Endodermal cell (in vitro differentiated cells): ENCODE results near the gene FLRT2. TPM values are rescaled to one million over a fixed set of nuclear protein-coding genes. Genes with fewer than 3 reads are reported as not detected.

Source experiments
- DNase-seq: peaks from one replicate; pipeline ENCODE4 v3.0.0-alpha.2; 2017
- H3K27ac ChIP-seq: 2 replicates; pipeline ENCODE4 v1.5.1; 2013; ENCODE audit warnings: mild to moderate bottlenecking, low read depth, low read length, moderate library complexity
- H3K27me3 ChIP-seq: 2 replicates; pipeline ENCODE4 v1.6.1; 2013; ENCODE audit warnings: mild to moderate bottlenecking, low read length, moderate library complexity; ENCODE audit not compliant: insufficient read depth, control insufficient read depth, poor library complexity, severe bottlenecking
- H3K36me3 ChIP-seq: 2 replicates; pipeline ENCODE4 v1.7.0; 2013; ENCODE audit warnings: mild to moderate bottlenecking, low read length, moderate library complexity; ENCODE audit not compliant: control insufficient read depth, insufficient read depth
- H3K4me1 ChIP-seq: one replicate; pipeline ENCODE4 v1.7.0; 2013; ENCODE audit warnings: low read length; ENCODE audit not compliant: control insufficient read depth, insufficient read depth
- H3K4me3 ChIP-seq: 2 replicates; pipeline ENCODE4 v1.5.1; 2013; ENCODE audit warnings: mild to moderate bottlenecking, low read length, moderate library complexity
- H3K9ac ChIP-seq: 2 replicates; pipeline ENCODE4 v1.6.1; 2013; ENCODE audit warnings: mild to moderate bottlenecking, low read length, moderate library complexity; ENCODE audit not compliant: poor library complexity, severe bottlenecking; ENCODE audit errors: extremely low read depth
- H3K9me3 ChIP-seq: 2 replicates; pipeline ENCODE4 v1.6.1; 2013; ENCODE audit warnings: mild to moderate bottlenecking, low read length, moderate library complexity; ENCODE audit not compliant: control insufficient read depth
- H3K27ac Mint-ChIP-seq: 2 replicates; pipeline ENCODE4 v1.8.0; 2020; ENCODE audit warnings: mixed read lengths
- H3K27me3 Mint-ChIP-seq: 2 replicates; pipeline ENCODE4 v1.8.0; 2021; ENCODE audit warnings: mild to moderate bottlenecking, mixed read lengths; ENCODE audit not compliant: insufficient read depth
- H3K36me3 Mint-ChIP-seq: 2 replicates; pipeline ENCODE4 v1.8.0; 2020; ENCODE audit warnings: low read depth, mixed read lengths
- H3K4me1 Mint-ChIP-seq: 2 replicates; pipeline ENCODE4 v1.8.0; 2020; ENCODE audit warnings: mixed read lengths
- H3K4me3 Mint-ChIP-seq: 2 replicates; pipeline ENCODE4 v1.8.0; 2020; ENCODE audit warnings: mild to moderate bottlenecking, moderate library complexity, mixed read lengths
- H3K9me3 Mint-ChIP-seq: 2 replicates; pipeline ENCODE4 v1.8.0; 2020; ENCODE audit warnings: mild to moderate bottlenecking, mixed read lengths
- WGBS, 2 experiments: methylation state at CpG; one replicate each; pipeline versions ENCODE4 v1.1.5 to v1.1.7; 2013; ENCODE audit warnings: missing lambda C conversion rate in 2 of 2, mixed read lengths in 1 of 2; ENCODE audit not compliant: insufficient coverage in 1 of 2, insufficient read length in 1 of 2; 5-methylcytosine and 5-hydroxymethylcytosine counted together
- total RNA-seq, 2 donors: library from RNA; stranded (reverse); fragmentation: NEBNext Ultra II Directional in 1 of 2; extraction: Animal tissue kit (Norgen Biotek cat#: 25700) in 1 of 2; gene quantifications; 2 replicates in 1 of 2; 3 replicates in 1 of 2; pipeline ENCODE4 v1.2.1, GENCODE V29; 2021
- TF ChIP-seq, protein P1 (sequence below): fragments of 200-600 bp; sonication (generic); conservative IDR thresholded peaks from 2 replicates; pipeline ENCODE4 v1.5.0; 2021; ENCODE audit warnings: antibody characterized with exemption, mild to moderate bottlenecking

Gene FLRT2
- total RNA-seq, 2 donors from 2014 or later = 26.8 to 36.4 TPM

DNA sequence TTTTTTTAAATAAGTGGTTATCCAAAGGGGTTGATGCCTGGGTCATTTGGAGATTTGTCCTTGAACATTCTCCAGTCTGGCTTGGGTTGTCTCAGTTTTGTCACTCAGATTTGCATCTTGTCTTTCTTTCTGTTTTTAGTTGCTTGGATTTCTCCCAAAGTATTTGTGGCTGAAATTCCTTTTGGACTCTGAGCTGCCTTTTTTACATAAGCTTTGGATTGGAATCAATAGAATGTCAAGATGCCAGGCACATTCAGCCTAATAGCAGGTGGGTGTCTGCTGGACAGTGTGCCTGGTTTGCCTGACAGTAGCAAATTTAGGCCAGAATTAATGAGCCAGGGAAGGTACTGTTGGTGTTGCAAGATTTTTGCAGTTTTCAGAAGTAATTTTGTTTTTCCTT, 50.0 kb downstream of the FLRT2 start:
- DNase-seq = no peak
- no peak overlapping the region for H3K27ac Mint-ChIP-seq
- no peaks in the 10 kb centered on the region for H3K27me3 Mint-ChIP-seq
- H3K36me3 Mint-ChIP-seq = no peaks in the 10 kb centered on the region
- Histone ChIP-seq H3K36me3 (no peaks in the 10 kb centered on the region), H3K27me3 (no peaks in the 10 kb centered on the region), H3K27ac (no peak overlapping the region), H3K9me3 (no peaks in the 10 kb centered on the region), H3K9ac (no peak overlapping the region), H3K4me3 (no peak overlapping the region), H3K4me1 (peaks cover 6% of the 10 kb centered on the region)
- TF ChIP-seq, protein P1, sequence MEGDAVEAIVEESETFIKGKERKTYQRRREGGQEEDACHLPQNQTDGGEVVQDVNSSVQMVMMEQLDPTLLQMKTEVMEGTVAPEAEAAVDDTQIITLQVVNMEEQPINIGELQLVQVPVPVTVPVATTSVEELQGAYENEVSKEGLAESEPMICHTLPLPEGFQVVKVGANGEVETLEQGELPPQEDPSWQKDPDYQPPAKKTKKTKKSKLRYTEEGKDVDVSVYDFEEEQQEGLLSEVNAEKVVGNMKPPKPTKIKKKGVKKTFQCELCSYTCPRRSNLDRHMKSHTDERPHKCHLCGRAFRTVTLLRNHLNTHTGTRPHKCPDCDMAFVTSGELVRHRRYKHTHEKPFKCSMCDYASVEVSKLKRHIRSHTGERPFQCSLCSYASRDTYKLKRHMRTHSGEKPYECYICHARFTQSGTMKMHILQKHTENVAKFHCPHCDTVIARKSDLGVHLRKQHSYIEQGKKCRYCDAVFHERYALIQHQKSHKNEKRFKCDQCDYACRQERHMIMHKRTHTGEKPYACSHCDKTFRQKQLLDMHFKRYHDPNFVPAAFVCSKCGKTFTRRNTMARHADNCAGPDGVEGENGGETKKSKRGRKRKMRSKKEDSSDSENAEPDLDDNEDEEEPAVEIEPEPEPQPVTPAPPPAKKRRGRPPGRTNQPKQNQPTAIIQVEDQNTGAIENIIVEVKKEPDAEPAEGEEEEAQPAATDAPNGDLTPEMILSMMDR = no peak
- peaks cover 34% of the 10 kb centered on the region for H3K4me1 Mint-ChIP-seq
- no peaks in the 10 kb centered on the region for H3K9me3 Mint-ChIP-seq
- H3K4me3 Mint-ChIP-seq = no peak overlapping the region

DNA sequence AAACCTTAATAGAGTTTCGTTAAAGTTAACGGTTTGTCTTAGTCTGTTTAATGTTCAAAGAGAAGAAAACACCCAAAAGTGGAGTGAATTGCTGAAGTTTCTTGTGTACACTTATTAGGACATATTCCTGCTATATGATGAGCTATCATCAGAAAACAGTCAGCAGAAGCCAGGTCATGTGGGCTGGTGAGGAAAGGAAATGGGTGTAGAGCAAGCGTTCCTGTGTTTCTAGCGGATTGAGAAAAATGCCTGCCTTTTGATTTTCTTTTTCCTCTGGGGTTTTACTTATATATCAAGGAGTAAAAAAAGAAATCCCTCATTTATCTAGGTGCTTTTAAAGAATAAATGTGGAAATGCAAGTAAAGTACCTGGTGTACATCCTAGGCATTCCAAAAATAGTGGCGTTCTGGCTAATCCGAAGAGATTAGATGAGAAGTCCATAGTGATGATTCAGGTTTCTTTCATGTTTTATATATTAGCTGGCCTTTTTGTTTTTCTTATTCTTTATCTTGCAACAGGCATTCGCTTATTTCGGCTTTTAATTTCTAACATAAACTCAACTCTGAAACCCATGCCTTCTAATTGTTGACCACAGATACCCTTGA, 50.7 kb downstream of the FLRT2 start:
- Mint-ChIP-seq H3K4me1 (peaks cover 27% of the 10 kb centered on the region), H3K36me3 (no peaks in the 10 kb centered on the region), H3K27me3 (no peaks in the 10 kb centered on the region), H3K9me3 (no peaks in the 10 kb centered on the region), H3K4me3 (no peak overlapping the region), H3K27ac (no peak overlapping the region)
- TF ChIP-seq, protein P1 = no peak
- no peak overlapping the region for H3K9ac ChIP-seq
- peaks cover 6% of the 10 kb centered on the region for H3K4me1 ChIP-seq
- H3K27me3 ChIP-seq = no peaks in the 10 kb centered on the region
- 95 to 100% methylated on average over 4 to 8 of the region's 8 CpGs for WGBS, 2 experiments
- DNase-seq = no peak
- no peaks in the 10 kb centered on the region for H3K36me3 ChIP-seq
- H3K9me3 ChIP-seq = no peaks in the 10 kb centered on the region
- H3K27ac ChIP-seq = no peak overlapping the region
- no peak overlapping the region for H3K4me3 ChIP-seq

DNA sequence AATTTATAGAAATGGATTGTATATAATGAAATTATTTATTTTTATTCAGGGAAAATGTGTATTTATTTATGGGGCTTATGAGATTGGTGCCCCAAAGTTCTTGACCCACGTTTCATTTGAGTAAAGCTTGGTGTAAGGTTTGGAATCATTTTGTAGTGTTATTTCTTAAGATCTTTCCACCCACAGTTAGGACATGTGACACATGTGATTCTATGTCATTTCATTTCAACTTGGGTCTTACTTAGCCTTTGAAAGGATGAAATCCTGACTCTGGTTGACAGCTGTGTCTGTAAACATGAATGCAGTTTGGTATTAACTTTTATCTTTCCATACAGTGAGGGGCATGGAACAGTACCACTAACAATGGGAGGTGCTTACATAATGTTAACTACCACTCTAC, 51.7 kb downstream of the FLRT2 start:
- Histone ChIP-seq H3K4me1 (no peaks in the 10 kb centered on the region), H3K9ac (no peak overlapping the region), H3K9me3 (no peaks in the 10 kb centered on the region), H3K36me3 (peaks cover 3% of the 10 kb centered on the region), H3K27me3 (no peaks in the 10 kb centered on the region), H3K4me3 (no peak overlapping the region), H3K27ac (no peak overlapping the region)
- Mint-ChIP-seq H3K4me1 (peaks cover 16% of the 10 kb centered on the region), H3K9me3 (no peaks in the 10 kb centered on the region), H3K27ac (no peak overlapping the region), H3K4me3 (no peak overlapping the region), H3K27me3 (no peaks in the 10 kb centered on the region), H3K36me3 (no peaks in the 10 kb centered on the region)
- 54% methylated on average over 1 of the region's 1 CpG; no CpG with 5 or more reads in 1 of the 2 experiments for WGBS, 2 experiments
- DNase-seq = no peak
- TF ChIP-seq, protein P1 = no peak
